ENCODE results near the gene ARHGEF37. TPM values are rescaled to one million over a fixed set of nuclear protein-coding genes. Genes with fewer than 3 reads are reported as not detected.

ARHGEF37 gene
- total RNA-seq, 1 experiment from 2014 or later: 0.70 TPM

DNA sequence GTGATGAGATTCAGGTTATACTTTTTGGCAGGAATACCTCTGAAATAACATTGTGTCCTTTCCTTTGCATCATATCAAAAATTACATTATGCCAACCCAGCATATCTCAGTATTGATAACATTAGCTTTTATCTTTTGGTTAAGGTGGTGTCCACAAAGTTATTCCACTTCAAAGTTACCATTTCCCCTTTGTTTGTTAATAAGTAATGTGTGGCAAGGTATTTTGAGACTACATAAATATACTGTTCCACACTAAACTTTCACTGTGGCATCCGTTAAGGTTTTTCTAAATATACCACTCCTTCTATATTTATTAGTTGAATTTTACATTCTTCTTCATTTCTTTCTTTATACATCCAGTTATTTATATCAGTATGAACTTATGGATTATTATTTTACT is 14.1 kb upstream of the ARHGEF37 start:
- intact Hi-C loops (cut with micrococcal nuclease; ENCODE audit: unreplicated experiment): no loop called here
- no peak overlapping the region for H3K27ac Mint-ChIP-seq (ENCODE audit: unreplicated experiment)
- Histone ChIP-seq H3K27me3 (replicated peaks; ENCODE audit: control insufficient read depth, insufficient read depth, low read length) (no peaks in the 10 kb centered on the region), H3K4me3 (ENCODE audit: low read depth, low read length) (no peak overlapping the region), H3K4me1 (peaks cover 23% of the 10 kb centered on the region), H3K9me3 (no peaks in the 10 kb centered on the region), H3K36me3 (ENCODE audit: control insufficient read depth, insufficient read depth, low read length) (no peaks in the 10 kb centered on the region)
- TF ChIP-seq, protein P1, sequence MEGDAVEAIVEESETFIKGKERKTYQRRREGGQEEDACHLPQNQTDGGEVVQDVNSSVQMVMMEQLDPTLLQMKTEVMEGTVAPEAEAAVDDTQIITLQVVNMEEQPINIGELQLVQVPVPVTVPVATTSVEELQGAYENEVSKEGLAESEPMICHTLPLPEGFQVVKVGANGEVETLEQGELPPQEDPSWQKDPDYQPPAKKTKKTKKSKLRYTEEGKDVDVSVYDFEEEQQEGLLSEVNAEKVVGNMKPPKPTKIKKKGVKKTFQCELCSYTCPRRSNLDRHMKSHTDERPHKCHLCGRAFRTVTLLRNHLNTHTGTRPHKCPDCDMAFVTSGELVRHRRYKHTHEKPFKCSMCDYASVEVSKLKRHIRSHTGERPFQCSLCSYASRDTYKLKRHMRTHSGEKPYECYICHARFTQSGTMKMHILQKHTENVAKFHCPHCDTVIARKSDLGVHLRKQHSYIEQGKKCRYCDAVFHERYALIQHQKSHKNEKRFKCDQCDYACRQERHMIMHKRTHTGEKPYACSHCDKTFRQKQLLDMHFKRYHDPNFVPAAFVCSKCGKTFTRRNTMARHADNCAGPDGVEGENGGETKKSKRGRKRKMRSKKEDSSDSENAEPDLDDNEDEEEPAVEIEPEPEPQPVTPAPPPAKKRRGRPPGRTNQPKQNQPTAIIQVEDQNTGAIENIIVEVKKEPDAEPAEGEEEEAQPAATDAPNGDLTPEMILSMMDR (IDR thresholded peaks at IDR 0.05; ENCODE audit: insufficient read depth in 1 of 2, low read depth in 1 of 2, low read length in 1 of 2, severe bottlenecking in 1 of 2, unreplicated experiment in 1 of 2): no peak
- no peak for DNase-seq
- ChIA-PET POLR2A (no interaction called here), CTCF (no interaction called here)
- H3K36me3 Mint-ChIP-seq (ENCODE audit: insufficient read depth, unreplicated experiment): no peaks in the 10 kb centered on the region
- H3K9me3 Mint-ChIP-seq (ENCODE audit: unreplicated experiment): no peaks in the 10 kb centered on the region
- no peaks in the 10 kb centered on the region for H3K27me3 Mint-ChIP-seq (ENCODE audit: insufficient read depth, unreplicated experiment)
- no TSS peak for BruUV-seq (replicated peaks)
- H3K4me3 Mint-ChIP-seq (ENCODE audit: unreplicated experiment): no peak overlapping the region
- H3K4me1 Mint-ChIP-seq (ENCODE audit: low read depth, unreplicated experiment): peaks cover 9% of the 10 kb centered on the region

DNA sequence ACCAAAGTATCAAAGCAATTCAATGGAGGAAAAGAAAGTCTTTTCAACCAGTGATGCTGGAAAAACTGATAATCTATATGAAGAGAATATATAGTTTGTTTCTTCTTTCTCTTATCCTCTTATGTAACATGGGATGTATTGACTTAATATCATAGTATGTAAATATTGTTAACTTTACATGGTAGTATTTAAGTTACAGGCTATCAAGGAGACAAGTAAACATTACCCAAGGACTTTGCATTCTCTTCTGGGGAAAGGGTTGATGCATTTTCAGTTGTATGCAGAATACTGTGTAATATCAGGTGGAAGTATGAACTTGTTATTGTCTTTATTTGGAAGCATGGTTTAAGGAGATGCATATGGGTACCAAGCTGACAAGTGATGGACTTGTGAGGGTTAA is 9.1 kb upstream of the ARHGEF37 start:
- Histone ChIP-seq H3K9me3 (no peaks in the 10 kb centered on the region), H3K36me3 (ENCODE audit: control insufficient read depth, insufficient read depth, low read length) (no peaks in the 10 kb centered on the region), H3K4me1 (no peaks in the 10 kb centered on the region), H3K27me3 (replicated peaks; ENCODE audit: control insufficient read depth, insufficient read depth, low read length) (no peaks in the 10 kb centered on the region), H3K4me3 (ENCODE audit: low read depth, low read length) (no peak overlapping the region)
- CTCF ChIA-PET: interaction anchor here (0.7 kb wide), 1 partner anchor 261 kb away, joined by 4 read pairs; no protein-coding TSS in a partner anchor
- Mint-ChIP-seq H3K9me3 (ENCODE audit: unreplicated experiment) (no peaks in the 10 kb centered on the region), H3K27ac (ENCODE audit: unreplicated experiment) (no peak overlapping the region), H3K36me3 (ENCODE audit: insufficient read depth, unreplicated experiment) (no peaks in the 10 kb centered on the region), H3K4me1 (ENCODE audit: low read depth, unreplicated experiment) (no peaks in the 10 kb centered on the region), H3K27me3 (ENCODE audit: insufficient read depth, unreplicated experiment) (no peaks in the 10 kb centered on the region), H3K4me3 (ENCODE audit: unreplicated experiment) (no peak overlapping the region)
- no peak for DNase-seq
- TF ChIP-seq, protein P1 (IDR thresholded peaks at IDR 0.05; ENCODE audit: insufficient read depth in 1 of 2, low read depth in 1 of 2, low read length in 1 of 2, severe bottlenecking in 1 of 2, unreplicated experiment in 1 of 2): no peak
- POLR2A ChIA-PET: no interaction called here
- intact Hi-C loops (cut with micrococcal nuclease; ENCODE audit: unreplicated experiment): no loop called here
- no TSS peak for BruUV-seq (replicated peaks)

DNA sequence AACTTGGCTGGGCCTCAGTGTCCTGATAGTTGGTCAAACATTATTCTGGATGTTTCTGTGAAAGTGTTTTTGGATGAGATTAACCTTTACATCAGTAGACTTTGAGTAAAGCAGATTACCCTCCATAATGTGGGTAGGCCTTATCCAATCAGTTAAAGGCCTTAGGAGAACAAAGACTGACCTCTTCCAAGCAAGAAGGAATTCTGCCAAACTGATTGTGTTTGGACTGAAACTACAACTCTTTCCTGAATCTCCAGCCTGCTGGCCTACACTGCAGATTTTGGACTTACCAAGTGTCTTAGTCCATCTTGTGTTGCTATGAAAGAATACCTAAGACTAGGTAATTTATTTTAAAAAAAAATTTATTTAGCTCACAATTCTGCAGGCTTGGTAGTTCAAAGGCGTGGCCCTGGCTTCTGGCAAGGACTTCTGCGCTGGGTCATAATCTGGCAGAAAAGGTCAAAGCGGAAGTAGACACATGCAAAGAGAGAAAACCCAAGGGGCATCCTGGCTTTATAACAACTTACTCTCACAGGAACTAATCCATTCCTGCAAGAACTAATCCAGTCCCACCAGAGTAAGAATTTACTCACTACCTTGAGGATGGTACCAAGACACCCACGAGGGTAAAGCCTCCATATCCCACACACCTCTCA is 8.6 kb upstream of the ARHGEF37 start:
- Histone ChIP-seq H3K36me3 (ENCODE audit: control insufficient read depth, insufficient read depth, low read length) (no peaks in the 10 kb centered on the region), H3K9me3 (no peaks in the 10 kb centered on the region), H3K4me1 (no peaks in the 10 kb centered on the region), H3K27me3 (replicated peaks; ENCODE audit: control insufficient read depth, insufficient read depth, low read length) (no peaks in the 10 kb centered on the region), H3K4me3 (ENCODE audit: low read depth, low read length) (no peak overlapping the region)
- ChIA-PET CTCF (no interaction called here), POLR2A (no interaction called here)
- no peak overlapping the region for H3K4me3 Mint-ChIP-seq (ENCODE audit: unreplicated experiment)
- H3K9me3 Mint-ChIP-seq (ENCODE audit: unreplicated experiment): no peaks in the 10 kb centered on the region
- no peaks in the 10 kb centered on the region for H3K36me3 Mint-ChIP-seq (ENCODE audit: insufficient read depth, unreplicated experiment)
- no peak for DNase-seq
- no peaks in the 10 kb centered on the region for H3K27me3 Mint-ChIP-seq (ENCODE audit: insufficient read depth, unreplicated experiment)
- TF ChIP-seq, protein P1 (IDR thresholded peaks at IDR 0.05; ENCODE audit: insufficient read depth in 1 of 2, low read depth in 1 of 2, low read length in 1 of 2, severe bottlenecking in 1 of 2, unreplicated experiment in 1 of 2): no peak
- BruUV-seq (replicated peaks): no TSS peak
- intact Hi-C loops (cut with micrococcal nuclease; ENCODE audit: unreplicated experiment): no loop called here
- H3K4me1 Mint-ChIP-seq (ENCODE audit: low read depth, unreplicated experiment): no peaks in the 10 kb centered on the region
- no peak overlapping the region for H3K27ac Mint-ChIP-seq (ENCODE audit: unreplicated experiment)

All from Caco-2 (cell line).